WERI-Rb-1 (cell line): Measurements from ENCODE around the gene PPP1R3F.

ENCODE experiments used
- DNase-seq: peaks from one replicate; pipeline ENCODE4 v3.0.0-alpha.2; 2020
- H3K27ac ChIP-seq: fragments of 250-450 bp; sonication (Bioruptor Pico); 2 replicates; pipeline ENCODE4 v1.5.1; 2020; ENCODE audit warnings: mild to moderate bottlenecking, moderate library complexity
- H3K27me3 ChIP-seq: fragments of 250-450 bp; sonication (Bioruptor Pico); 2 replicates; pipeline ENCODE4 v1.5.1; 2021; ENCODE audit warnings: mild to moderate bottlenecking, low read depth, moderate library complexity; ENCODE audit not compliant: insufficient read depth, severe bottlenecking
- H3K36me3 ChIP-seq: fragments of 250-450 bp; sonication (Bioruptor Pico); 2 replicates; pipeline ENCODE4 v1.5.1; 2020; ENCODE audit warnings: mild to moderate bottlenecking, moderate library complexity
- H3K4me3 ChIP-seq: 2 replicates; pipeline ENCODE4 v1.5.1; 2011; ENCODE audit warnings: low read depth, mild to moderate bottlenecking, control low read depth, low read length
- H3K9me3 ChIP-seq: fragments of 250-450 bp; sonication (Bioruptor Pico); 2 replicates; pipeline ENCODE4 v1.5.1; 2021; ENCODE audit warnings: mild to moderate bottlenecking, moderate library complexity; ENCODE audit not compliant: severe bottlenecking
- TF ChIP-seq, protein P1 (sequence below): IDR thresholded peaks from 2 replicates; pipeline ENCODE4 v1.5.1; 2011; ENCODE audit warnings: low read depth, mild to moderate bottlenecking, control low read depth, inconsistent platforms, low read length

PPP1R3F gene

GRCh38 chrX:49250066-49250465 lies 19.5 kb upstream of the PPP1R3F start:
- Histone ChIP-seq H3K4me3 (no peak overlapping the region), H3K9me3 (no peaks in the 10 kb centered on the region), H3K36me3 (no peaks in the 10 kb centered on the region; the same call in 1 of the 2 replicates), H3K27ac (no peak overlapping the region), H3K27me3 (peaks cover 9% of the 10 kb centered on the region)
- DNase-seq = no peak
- TF ChIP-seq, protein P1, sequence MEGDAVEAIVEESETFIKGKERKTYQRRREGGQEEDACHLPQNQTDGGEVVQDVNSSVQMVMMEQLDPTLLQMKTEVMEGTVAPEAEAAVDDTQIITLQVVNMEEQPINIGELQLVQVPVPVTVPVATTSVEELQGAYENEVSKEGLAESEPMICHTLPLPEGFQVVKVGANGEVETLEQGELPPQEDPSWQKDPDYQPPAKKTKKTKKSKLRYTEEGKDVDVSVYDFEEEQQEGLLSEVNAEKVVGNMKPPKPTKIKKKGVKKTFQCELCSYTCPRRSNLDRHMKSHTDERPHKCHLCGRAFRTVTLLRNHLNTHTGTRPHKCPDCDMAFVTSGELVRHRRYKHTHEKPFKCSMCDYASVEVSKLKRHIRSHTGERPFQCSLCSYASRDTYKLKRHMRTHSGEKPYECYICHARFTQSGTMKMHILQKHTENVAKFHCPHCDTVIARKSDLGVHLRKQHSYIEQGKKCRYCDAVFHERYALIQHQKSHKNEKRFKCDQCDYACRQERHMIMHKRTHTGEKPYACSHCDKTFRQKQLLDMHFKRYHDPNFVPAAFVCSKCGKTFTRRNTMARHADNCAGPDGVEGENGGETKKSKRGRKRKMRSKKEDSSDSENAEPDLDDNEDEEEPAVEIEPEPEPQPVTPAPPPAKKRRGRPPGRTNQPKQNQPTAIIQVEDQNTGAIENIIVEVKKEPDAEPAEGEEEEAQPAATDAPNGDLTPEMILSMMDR = no peak

GRCh38 chrX:49250578-49250977 lies 19.0 kb upstream of the PPP1R3F start:
- TF ChIP-seq, protein P1 = no peak
- H3K4me3 ChIP-seq = no peak overlapping the region
- no peaks in the 10 kb centered on the region; the same call in 1 of the 2 replicates for H3K36me3 ChIP-seq
- H3K27me3 ChIP-seq = peaks cover 9% of the 10 kb centered on the region
- no peak for DNase-seq
- H3K9me3 ChIP-seq = no peaks in the 10 kb centered on the region
- no peak overlapping the region for H3K27ac ChIP-seq

- TF ChIP-seq, protein P1 = no peak
- Histone ChIP-seq H3K9me3 (no peaks in the 10 kb centered on the region), H3K27ac (no peak overlapping the region), H3K4me3 (no peak overlapping the region), H3K27me3 (peaks cover 8% of the 10 kb centered on the region), H3K36me3 (no peaks in the 10 kb centered on the region)
- DNase-seq = no peak
These were observed 18.3 kb upstream of the PPP1R3F start for GRCh38 chrX:49251325-49251724.

- Histone ChIP-seq H3K36me3 (no peaks in the 10 kb centered on the region), H3K27me3 (peaks cover 2% of the 10 kb centered on the region), H3K4me3 (no peak overlapping the region), H3K27ac (no peak overlapping the region), H3K9me3 (no peaks in the 10 kb centered on the region)
- TF ChIP-seq, protein P1 = no peak
- DNase-seq = no peak
These were observed 15.0 kb upstream of the PPP1R3F start for GRCh38 chrX:49254639-49255038.

DNA sequence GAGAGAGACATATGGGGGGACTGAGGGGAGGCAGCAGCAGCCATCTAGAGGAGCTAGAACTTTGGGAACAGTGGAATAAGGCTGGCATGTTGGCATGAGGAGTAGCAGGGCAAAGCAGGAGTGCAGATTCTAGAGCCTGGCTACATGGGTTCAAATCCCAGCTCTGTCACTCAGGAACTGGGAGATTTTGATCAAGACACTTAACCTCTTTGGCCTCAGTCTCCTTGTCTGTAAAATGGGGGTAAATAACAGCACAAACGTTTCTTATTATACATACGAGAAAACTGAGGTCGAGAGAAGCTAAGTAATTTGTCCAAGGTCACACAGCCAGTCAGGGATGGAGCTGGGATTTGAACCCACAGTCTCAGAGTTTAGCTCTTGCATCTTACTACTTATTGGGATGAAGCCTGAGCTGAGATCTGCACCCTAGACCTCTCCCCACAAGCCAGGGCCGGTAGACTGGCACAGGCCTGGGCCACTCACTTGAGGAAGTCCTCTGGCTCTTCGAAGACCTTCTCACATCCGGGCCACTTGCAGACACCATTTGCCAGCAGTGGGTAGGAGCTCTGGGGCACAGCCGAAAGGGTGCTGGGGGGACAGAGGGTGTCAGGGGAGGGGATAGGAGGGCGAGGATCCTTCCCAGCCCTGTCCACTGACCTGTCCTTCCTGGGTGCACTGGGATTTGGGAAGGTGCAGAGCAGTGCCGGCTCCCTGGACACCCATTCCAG lies 13.2 kb upstream of the PPP1R3F start:
- Histone ChIP-seq H3K36me3 (no peaks in the 10 kb centered on the region), H3K27ac (no peak overlapping the region), H3K9me3 (no peaks in the 10 kb centered on the region), H3K4me3 (no peak overlapping the region), H3K27me3 (peaks cover 8% of the 10 kb centered on the region)
- TF ChIP-seq, protein P1 = no peak
- no peak for DNase-seq
